Psoas muscle (tissue), 8 donors: ENCODE results near the gene CRADD. TPM values are rescaled to one million over a fixed set of nuclear protein-coding genes. Genes with fewer than 3 reads are reported as not detected.

Source experiments
- ATAC-seq, 4 donors: fragments of 200-7000 bp; cut with Tn5 transposase; one replicate each; pipeline ENCODE4 v1.9.1; 2020; ENCODE audit warnings: moderate library complexity in 3 of 4, mild to moderate bottlenecking in 2 of 4
- DNase-seq, 2 donors: peaks; one replicate each; pipeline ENCODE4 v3.0.0-alpha.2; 2020
- H3K27ac ChIP-seq: fragments of 200-600 bp; one replicate; pipeline ENCODE4 v1.8.0; 2022
- H3K27me3 ChIP-seq, 3 donors: fragments of 200-600 bp in 1 of 3; one replicate each; pipeline versions ENCODE4 v1.6.1 to v1.8.0; 2013 to 2022; ENCODE audit warnings: low read length in 2 of 3, mild to moderate bottlenecking in 2 of 3, moderate library complexity in 1 of 3; ENCODE audit not compliant: insufficient read depth in 3 of 3
- H3K36me3 ChIP-seq, 2 donors: fragments of 200-600 bp in 1 of 2; one replicate each; pipeline versions ENCODE4 v1.6.1 to v1.8.0; 2013 to 2022; ENCODE audit warnings: low read depth in 1 of 2, mild to moderate bottlenecking in 1 of 2, moderate library complexity in 1 of 2; ENCODE audit not compliant: insufficient read depth in 1 of 2
- H3K4me1 ChIP-seq: fragments of 200-600 bp; one replicate; pipeline ENCODE4 v1.8.0; 2022
- H3K4me3 ChIP-seq: fragments of 200-600 bp; one replicate; pipeline ENCODE4 v1.8.0; 2022; ENCODE audit warnings: mild to moderate bottlenecking
- H3K9me3 ChIP-seq: fragments of 200-600 bp; one replicate; pipeline ENCODE4 v1.8.0; 2022
- WGBS, 3 donors: extraction: QIAGEN DNeasy Blood & Tissue Kit; methylation state at CpG; one replicate each; pipeline versions ENCODE4 v1.1.6 to v1.1.7; 2013; 5-methylcytosine and 5-hydroxymethylcytosine counted together
- intact Hi-C, 2 donors: fragments of 100-400 bp; cut with DNase I; formaldehyde crosslinking; loops; one replicate each; pipeline versions ENCODE4 v1.11.0 to v1.14.2; 2022
- polyA plus RNA-seq, 3 donors: library from polyadenylated mRNA; stranded (reverse); fragments of 200-250 nt; gene quantifications; one replicate each; pipeline ENCODE4 v1.2.3, GENCODE V29; 2013
- total RNA-seq, 4 donors: library from RNA; stranded (reverse); fragmentation: NEBNext Ultra II Directional in 2 of 4; extraction: Animal tissue kit (Norgen Biotek cat#: 25700) in 2 of 4; gene quantifications; one replicate each; pipeline versions ENCODE4 v1.2.1 to v1.2.4, GENCODE V29; 2021 to 2023
- TF ChIP-seq, protein P1 (sequence below): fragments of 200-600 bp; IDR thresholded peaks from one replicate; pipeline ENCODE4 v1.8.0; 2022; ENCODE audit warnings: antibody characterized with exemption
- donor health status: healthy with polysubstance abuse.
- donor health status: DM: no; HTN: no; CAD: no; lungs with moderate emphysema.
- donor health status: Bipolar disorder and iron deficiency.
- donor health status: healthy.
- donor health status: DM: yes; HTN: yes; CAD: no.
- donor health status: DM: no; HTN: no; CAD: no.
- donor health status: DM: no; HTN: no; CAD: no.
- donor health status: DM: yes; HTN: yes; CAD: no.

Gene CRADD
- total and polyA plus RNA-seq, 7 donors: 11.0 to 21.1 (median 12.7) TPM

DNA sequence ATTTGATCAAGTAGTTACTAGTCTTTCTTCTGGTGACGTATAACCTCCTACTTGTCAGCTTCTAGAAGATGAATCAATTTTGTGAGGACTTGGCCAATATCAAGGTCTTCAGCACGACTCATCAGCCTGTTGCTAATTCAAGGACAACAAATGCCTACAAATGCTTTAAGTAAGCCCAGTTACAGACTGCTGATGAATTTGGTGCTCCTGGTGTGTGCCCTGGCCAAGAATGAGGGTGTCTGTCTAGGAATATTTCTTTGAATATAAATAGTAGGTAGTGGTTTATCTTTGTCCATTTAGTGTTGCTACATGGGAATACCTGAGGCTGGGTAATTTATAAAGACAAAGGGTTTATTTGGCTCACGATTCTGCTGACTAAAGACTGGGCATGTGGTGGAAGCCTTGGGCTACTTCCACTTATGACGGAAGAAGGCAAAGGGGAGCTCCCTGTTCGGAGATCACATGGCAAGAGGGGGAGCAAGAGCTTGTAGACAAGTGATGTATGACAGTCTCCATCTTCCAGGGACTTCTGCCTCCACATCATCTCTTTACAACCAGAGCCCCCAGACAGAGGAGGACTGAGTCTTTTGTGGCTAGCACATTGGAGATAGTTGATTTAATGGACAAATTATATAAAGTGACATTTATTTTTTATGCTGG lies 180.2 kb downstream of the CRADD start:
- TF ChIP-seq, protein P1, sequence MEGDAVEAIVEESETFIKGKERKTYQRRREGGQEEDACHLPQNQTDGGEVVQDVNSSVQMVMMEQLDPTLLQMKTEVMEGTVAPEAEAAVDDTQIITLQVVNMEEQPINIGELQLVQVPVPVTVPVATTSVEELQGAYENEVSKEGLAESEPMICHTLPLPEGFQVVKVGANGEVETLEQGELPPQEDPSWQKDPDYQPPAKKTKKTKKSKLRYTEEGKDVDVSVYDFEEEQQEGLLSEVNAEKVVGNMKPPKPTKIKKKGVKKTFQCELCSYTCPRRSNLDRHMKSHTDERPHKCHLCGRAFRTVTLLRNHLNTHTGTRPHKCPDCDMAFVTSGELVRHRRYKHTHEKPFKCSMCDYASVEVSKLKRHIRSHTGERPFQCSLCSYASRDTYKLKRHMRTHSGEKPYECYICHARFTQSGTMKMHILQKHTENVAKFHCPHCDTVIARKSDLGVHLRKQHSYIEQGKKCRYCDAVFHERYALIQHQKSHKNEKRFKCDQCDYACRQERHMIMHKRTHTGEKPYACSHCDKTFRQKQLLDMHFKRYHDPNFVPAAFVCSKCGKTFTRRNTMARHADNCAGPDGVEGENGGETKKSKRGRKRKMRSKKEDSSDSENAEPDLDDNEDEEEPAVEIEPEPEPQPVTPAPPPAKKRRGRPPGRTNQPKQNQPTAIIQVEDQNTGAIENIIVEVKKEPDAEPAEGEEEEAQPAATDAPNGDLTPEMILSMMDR: no peak
- DNase-seq (no peak), ATAC-seq (peak in 3 of 4 donors; percentile 62 to 87 (median 68))
- no peak overlapping the region for H3K4me3 ChIP-seq
- no peaks in the 10 kb centered on the region for H3K4me1 ChIP-seq
- H3K9me3 ChIP-seq: no peaks in the 10 kb centered on the region
- no peaks in the 10 kb centered on the region for H3K27me3 ChIP-seq
- H3K27ac ChIP-seq: no peak overlapping the region
- WGBS, 3 donors: 30 to 55% (median 49%) methylated on average over 5 of the region's 5 CpGs
- no peaks in the 10 kb centered on the region for H3K36me3 ChIP-seq
- intact Hi-C loops: no loop called here

DNA sequence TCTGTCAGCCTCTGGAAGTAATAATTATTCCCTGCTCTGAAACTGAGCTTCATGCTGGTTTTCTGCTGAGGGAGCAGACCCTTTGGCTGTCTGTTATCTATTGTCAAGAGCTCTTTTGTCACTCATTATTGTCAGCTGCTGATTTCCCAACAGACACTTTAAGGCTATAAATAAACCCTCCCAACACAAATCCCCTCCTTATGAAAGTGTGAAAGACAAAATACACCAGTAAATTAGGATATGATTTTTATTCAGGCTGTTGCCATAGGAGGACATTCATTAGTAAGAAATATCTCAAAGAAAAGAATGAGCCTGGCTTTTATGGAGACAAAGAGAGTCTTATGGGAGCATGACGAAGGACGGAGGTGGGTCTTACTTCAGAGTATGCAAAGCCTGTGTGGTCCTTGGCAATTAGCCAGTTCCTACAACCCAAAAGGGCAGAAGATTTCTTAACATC lies 180.8 kb downstream of the CRADD start:
- TF ChIP-seq, protein P1: no peak
- DNase-seq: no peak
- intact Hi-C loops: no loop called here
- H3K27ac ChIP-seq: no peak overlapping the region
- H3K4me1 ChIP-seq: no peaks in the 10 kb centered on the region
- no peaks in the 10 kb centered on the region for H3K27me3 ChIP-seq
- peak in 2 of 4 donors; percentile 34 to 44 for ATAC-seq
- WGBS, 3 donors: 89 to 92% (median 91%) methylated on average over 2 of the region's 2 CpGs
- no peak overlapping the region for H3K4me3 ChIP-seq
- H3K36me3 ChIP-seq: no peaks in the 10 kb centered on the region
- H3K9me3 ChIP-seq: no peaks in the 10 kb centered on the region

DNA sequence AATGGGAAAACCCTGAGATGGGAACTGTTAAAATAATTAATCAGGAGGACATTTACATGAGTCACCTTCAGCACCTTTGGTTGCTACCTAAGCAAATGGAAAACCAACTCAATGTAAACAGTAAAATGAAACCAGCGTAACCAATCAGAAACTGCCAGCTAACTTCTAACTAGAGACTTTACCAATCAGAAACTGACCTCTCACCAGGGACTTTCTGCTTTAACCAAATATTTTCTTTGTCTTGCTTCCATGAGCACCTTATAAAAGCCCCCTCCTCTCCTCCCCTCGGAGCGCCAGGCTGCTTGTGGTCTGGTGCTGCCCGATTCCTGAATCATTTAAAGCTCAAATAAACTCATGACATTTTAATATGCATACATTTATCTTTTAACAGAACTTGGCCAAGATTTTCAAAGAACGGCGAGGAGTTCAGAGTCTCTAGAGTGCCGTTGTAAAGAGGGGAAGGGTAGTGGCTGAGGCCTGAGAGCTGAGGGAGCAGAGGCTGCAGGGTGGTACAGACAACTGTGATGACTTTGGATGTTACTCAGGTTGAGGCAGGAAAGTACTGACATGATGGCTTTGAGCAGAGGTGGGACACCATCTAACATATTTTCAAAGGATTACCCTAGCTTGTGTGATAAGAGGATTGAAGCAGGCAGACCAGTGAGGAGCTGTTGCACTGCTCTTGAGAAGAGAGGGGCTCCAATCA lies 183.6 kb downstream of the CRADD start:
- Histone ChIP-seq H3K4me1 (no peaks in the 10 kb centered on the region), H3K27ac (no peak overlapping the region), H3K4me3 (no peak overlapping the region), H3K27me3 (no peaks in the 10 kb centered on the region), H3K9me3 (peaks cover 14% of the 10 kb centered on the region), H3K36me3 (no peaks in the 10 kb centered on the region)
- intact Hi-C loops: no loop called here
- ATAC-seq (no peak), DNase-seq (no peak)
- 86 to 92% (median 89%) methylated on average over 7 of the region's 7 CpGs for WGBS, 3 donors
- TF ChIP-seq, protein P1: no peak

DNA sequence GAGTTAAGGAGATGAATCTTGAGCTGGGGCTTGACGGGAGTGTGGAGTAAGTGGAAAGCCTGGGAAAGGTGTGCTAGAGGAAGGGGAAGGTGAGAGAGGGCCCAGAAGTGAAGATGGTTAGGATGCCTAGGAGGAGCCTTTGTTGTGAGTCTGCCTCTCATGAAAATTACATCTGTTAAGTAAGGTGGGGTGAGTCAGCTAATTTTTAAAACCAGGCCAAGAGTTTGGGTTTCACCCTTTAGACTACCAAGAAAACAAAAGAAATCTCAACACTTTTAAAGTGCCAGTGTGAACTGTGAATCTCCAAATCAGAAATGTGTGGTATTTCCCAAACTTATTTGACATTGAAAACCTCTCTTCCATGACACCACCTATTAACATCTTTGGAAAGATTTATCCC lies 185.2 kb downstream of the CRADD start:
- Histone ChIP-seq H3K9me3 (peaks cover 20% of the 10 kb centered on the region), H3K27ac (no peak overlapping the region), H3K27me3 (no peaks in the 10 kb centered on the region), H3K4me3 (no peak overlapping the region), H3K36me3 (no peaks in the 10 kb centered on the region), H3K4me1 (no peaks in the 10 kb centered on the region)
- TF ChIP-seq, protein P1: no peak
- no peak for DNase-seq
- ATAC-seq: no peak
- intact Hi-C loops: no loop called here
- 93 to 100% (median 100%) methylated on average over 1 of the region's 1 CpG for WGBS, 3 donors
